Stimulated activated CD8-positive, alpha-beta memory T cell treated with anti-CD3 and anti-CD28 coated beads, Interleukin-15, amount 100 ng/mL, for 4 hours (primary cell): ENCODE results near the gene FADS1.
A peak's percentile ranks its signal among the peaks of the same experiment; 100 is the strongest.

Experiments used
- DNase-seq, 2 donors: peaks; one replicate each; pipeline ENCODE4 v3.0.0-alpha.2; 2020; ENCODE audit warnings: low read depth in 2 of 2

FADS1 gene

GRCh38 chr11:61816736-61817455 is at the start of gene FADS1:
Gene FADS1, minus strand, starts transcription at chr11:61817003. Its CDS starts 74 bp downstream, at chr11:61816929.
- peak; percentile 50 to 52 for DNase-seq

GRCh38 chr11:61866231-61866957 is 49.6 kb upstream of the FADS1 start:
- no peak for DNase-seq

GRCh38 chr11:61864814-61865775 is 48.3 kb upstream of the FADS1 start:
- DNase-seq = no peak

- no peak for DNase-seq
Observed at GRCh38 chr11:61863548-61864081, 46.8 kb upstream of the FADS1 start.

- DNase-seq = no peak
Observed at GRCh38 chr11:61862714-61863547, 46.1 kb upstream of the FADS1 start.

GRCh38 chr11:61861634-61862033 is 44.8 kb upstream of the FADS1 start:
- no peak for DNase-seq

GRCh38 chr11:61860054-61860903 is 43.5 kb upstream of the FADS1 start:
- DNase-seq = no peak

- no peak for DNase-seq
Observed at GRCh38 chr11:61855939-61856680, 39.3 kb upstream of the FADS1 start.

GRCh38 chr11:61854966-61855714 is 38.3 kb upstream of the FADS1 start:
- DNase-seq = no peak

- DNase-seq = no peak
Observed at GRCh38 chr11:61854206-61854895, 37.5 kb upstream of the FADS1 start.

- no peak for DNase-seq
Observed at GRCh38 chr11:61853698-61854169, 36.9 kb upstream of the FADS1 start.

- DNase-seq = no peak
Observed at GRCh38 chr11:61851900-61852295, 35.1 kb upstream of the FADS1 start.

- no peak for DNase-seq
Observed at GRCh38 chr11:61851113-61851899, 34.5 kb upstream of the FADS1 start.

- DNase-seq = no peak
Observed at GRCh38 chr11:61850687-61851086, 33.9 kb upstream of the FADS1 start.

- no peak for DNase-seq
Observed at GRCh38 chr11:61848631-61849030, 31.8 kb upstream of the FADS1 start.

GRCh38 chr11:61847914-61848581 is 31.2 kb upstream of the FADS1 start:
- DNase-seq = no peak
